GM06990 (cell line): ENCODE measurements around the gene RNF148.
"Not testable (repeated sequence)": the region's sequence is repeated elsewhere in the genome, so short reads cannot be mapped to it uniquely, and the experiment has no call there.

Experiments
- DNase-seq: peaks from one replicate; pipeline ENCODE4 v3.0.0-alpha.2; 2011; ENCODE audit not compliant: insufficient read length; ENCODE audit errors: extremely low read depth
- H3K27me3 ChIP-seq: replicated peaks from 2 replicates; pipeline ENCODE4 v1.6.0; 2011; ENCODE audit warnings: low read length; ENCODE audit not compliant: control insufficient read depth, insufficient read depth
- H3K36me3 ChIP-seq: 2 replicates; pipeline ENCODE4 v1.5.1; 2011; ENCODE audit warnings: low read length; ENCODE audit not compliant: control insufficient read depth, insufficient read depth
- H3K4me3 ChIP-seq: replicated peaks from 2 replicates; pipeline ENCODE4 v1.5.1; 2011; ENCODE audit warnings: low read depth, mild to moderate bottlenecking, control low read depth, low read length
- TF ChIP-seq, protein P1 (sequence below): IDR thresholded peaks from 2 replicates; pipeline ENCODE4 v1.5.1; 2011; ENCODE audit warnings: low read length, control low read depth, mild to moderate bottlenecking, inconsistent platforms; ENCODE audit not compliant: insufficient read depth, poor library complexity, severe bottlenecking

Gene RNF148

DNA sequence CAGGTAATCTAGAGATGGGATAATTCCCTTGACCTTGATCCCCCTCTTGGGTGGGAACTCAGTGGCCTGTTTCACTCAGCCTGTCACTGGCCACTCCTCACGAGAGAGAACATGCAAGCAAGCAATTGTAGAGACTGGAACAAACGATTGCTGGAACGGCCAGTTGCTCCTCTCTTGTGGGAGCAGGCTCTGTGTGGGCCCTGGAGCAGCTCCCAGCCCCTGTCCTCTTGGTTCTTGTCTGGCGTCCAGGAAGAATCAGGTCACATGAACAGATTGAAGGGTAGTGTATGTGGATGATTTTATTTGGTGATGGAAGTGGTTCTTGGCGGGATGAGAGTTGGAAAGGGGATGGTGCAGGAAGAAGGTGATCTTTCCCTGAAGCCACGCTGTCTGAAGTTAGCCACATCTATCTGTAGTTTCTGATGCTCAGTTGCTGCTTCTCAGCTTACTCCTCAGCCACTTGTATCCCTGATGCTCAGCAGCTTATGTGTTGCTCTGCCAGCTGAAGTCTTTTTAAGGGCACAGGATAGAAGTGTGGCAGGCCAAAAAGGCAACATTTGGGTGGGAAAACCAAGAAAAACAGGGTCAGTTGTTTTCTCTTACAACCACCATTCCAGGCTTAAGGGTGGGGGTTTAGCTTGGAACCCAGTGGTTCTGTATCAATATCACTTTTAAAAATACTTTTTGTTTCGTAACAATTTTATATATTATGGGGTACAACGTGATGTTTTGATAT, 19.7 kb downstream of the RNF148 start:
- H3K4me3 ChIP-seq, result no peak overlapping the region
- no peaks in the 10 kb centered on the region for H3K27me3 ChIP-seq
- no peaks in the 10 kb centered on the region for H3K36me3 ChIP-seq
- TF ChIP-seq, protein P1, sequence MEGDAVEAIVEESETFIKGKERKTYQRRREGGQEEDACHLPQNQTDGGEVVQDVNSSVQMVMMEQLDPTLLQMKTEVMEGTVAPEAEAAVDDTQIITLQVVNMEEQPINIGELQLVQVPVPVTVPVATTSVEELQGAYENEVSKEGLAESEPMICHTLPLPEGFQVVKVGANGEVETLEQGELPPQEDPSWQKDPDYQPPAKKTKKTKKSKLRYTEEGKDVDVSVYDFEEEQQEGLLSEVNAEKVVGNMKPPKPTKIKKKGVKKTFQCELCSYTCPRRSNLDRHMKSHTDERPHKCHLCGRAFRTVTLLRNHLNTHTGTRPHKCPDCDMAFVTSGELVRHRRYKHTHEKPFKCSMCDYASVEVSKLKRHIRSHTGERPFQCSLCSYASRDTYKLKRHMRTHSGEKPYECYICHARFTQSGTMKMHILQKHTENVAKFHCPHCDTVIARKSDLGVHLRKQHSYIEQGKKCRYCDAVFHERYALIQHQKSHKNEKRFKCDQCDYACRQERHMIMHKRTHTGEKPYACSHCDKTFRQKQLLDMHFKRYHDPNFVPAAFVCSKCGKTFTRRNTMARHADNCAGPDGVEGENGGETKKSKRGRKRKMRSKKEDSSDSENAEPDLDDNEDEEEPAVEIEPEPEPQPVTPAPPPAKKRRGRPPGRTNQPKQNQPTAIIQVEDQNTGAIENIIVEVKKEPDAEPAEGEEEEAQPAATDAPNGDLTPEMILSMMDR, result no peak
- no peak for DNase-seq

DNA sequence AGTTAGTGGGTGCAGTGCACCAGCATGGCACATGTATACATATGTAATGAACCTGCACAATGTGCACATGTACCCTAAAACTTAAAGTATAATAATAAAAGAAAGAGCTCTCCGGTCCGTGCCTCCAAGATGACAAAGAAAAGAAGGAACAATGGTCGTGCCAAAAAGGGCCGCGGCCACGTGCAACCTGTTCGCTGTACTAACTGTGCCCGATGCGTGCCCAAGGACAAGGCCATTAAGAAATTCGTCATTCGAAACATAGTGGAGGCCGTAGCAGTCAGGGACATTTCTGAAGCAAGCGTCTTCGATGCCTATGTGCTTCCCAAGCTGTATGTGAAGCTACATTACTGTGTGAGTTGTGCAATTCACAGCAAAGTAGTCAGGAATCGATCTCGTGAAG, 21.5 kb downstream of the RNF148 start:
- not testable (repeated sequence) for DNase-seq, H3K36me3 ChIP-seq, H3K27me3 ChIP-seq, H3K4me3 ChIP-seq

DNA sequence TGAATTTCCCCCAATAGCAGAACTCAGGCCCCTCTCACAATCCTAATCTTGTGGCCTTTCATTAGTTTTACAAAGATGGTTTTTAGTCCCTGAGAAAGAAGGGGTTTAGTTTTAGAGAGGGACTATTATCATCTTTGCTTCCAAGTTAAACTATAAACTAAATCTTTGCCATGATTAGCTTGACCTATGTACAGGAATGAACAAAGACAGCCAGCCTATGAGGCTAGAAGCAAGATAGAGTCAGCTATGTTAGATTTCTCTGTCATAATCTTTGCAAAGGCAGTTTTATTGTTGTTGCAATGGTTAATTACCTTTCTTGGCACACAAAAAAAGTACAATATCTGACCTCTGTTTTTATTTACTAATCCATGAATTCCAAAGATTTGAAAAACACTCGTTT, 22.9 kb downstream of the RNF148 start:
- no peak for DNase-seq
- Histone ChIP-seq H3K4me3 (no peak overlapping the region), H3K27me3 (no peaks in the 10 kb centered on the region), H3K36me3 (no peaks in the 10 kb centered on the region)
- TF ChIP-seq, protein P1, result no peak

DNA sequence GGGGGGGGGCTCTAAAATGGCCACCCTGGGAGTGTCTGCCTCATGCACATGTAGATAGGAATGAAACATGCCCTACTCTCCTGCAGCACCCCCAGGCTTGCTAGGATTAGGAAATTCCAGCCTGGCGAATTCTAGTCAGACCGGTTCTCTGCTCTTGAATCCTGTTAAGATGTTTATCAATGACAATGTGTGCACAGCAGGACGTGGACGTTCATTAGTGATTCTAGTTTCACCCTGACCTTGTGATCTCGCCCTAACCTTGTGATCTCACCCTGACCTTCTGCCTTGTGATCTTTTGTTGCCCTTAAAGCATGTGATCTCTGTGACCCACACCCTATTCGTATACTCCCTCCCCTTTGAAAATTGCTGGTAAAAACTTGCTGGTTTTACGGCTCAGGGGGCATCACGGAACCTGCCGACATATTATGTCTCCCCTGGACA, 23.4 kb downstream of the RNF148 start:
- not testable (repeated sequence) for H3K4me3 ChIP-seq, H3K27me3 ChIP-seq, DNase-seq, H3K36me3 ChIP-seq

GRCh38 chr7:122677149-122677548, 25.6 kb downstream of the RNF148 start:
- no peak for DNase-seq
- no peaks in the 10 kb centered on the region for H3K27me3 ChIP-seq
- H3K4me3 ChIP-seq, result no peak overlapping the region
- H3K36me3 ChIP-seq, result no peaks in the 10 kb centered on the region
- TF ChIP-seq, protein P1, result no peak

DNA sequence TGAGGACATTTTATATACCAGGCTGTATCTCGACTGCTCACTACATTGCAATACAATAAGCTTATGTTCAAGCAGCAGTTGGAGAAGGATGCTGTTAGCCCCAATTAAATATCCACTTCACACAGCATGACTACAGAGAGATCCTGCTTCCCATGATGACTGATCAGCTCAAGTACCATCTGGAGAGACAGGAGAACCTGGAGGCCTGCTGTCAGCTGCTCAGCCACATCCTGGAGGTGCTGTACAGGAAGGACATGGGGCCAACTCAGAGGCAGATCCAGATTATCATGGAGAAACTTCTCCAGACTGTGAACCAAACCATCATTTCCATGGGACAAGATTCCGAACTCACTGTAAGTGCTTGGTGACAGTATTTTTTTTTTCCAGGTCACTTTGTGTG, 26.3 kb downstream of the RNF148 start:
- TF ChIP-seq, protein P1, result no peak
- Histone ChIP-seq H3K36me3 (no peaks in the 10 kb centered on the region), H3K4me3 (no peak overlapping the region), H3K27me3 (no peaks in the 10 kb centered on the region)
- no peak for DNase-seq

DNA sequence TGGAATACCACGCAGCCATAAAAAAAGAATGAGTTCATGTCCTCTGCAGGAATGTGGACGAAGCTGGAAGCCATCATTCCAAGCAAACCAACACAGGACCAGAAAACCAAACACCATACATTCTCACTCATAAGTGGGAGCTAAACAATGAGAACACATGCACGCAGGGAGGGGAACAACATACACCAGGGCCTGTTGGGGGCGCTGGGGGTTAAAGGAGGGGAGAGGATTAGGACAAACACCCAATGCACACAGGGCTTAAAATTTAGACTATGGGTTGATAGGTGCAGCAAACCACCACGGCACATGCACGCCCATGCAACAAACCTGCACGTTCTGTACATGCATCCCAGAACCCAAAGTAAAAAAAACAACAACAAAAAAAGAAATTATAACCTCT, 27.1 kb downstream of the RNF148 start:
- Histone ChIP-seq H3K27me3 (no peaks in the 10 kb centered on the region), H3K4me3 (no peak overlapping the region), H3K36me3 (no peaks in the 10 kb centered on the region)
- TF ChIP-seq, protein P1, result no peak
- DNase-seq, result no peak
